CD14-positive monocyte (primary cell): ENCODE results near the gene TRAPPC10. TPM values are rescaled to one million over a fixed set of nuclear protein-coding genes. Genes with fewer than 3 reads are reported as not detected.
A peak's percentile ranks its signal among the peaks of the same experiment; 100 is the strongest.

Experiments used
- DNase-seq, 3 donors: peaks; one replicate each; pipeline ENCODE4 v3.0.0-alpha.2; 2011 to 2022
- H2AFZ ChIP-seq: 2 replicates; pipeline ENCODE4 v1.6.0; 2012; ENCODE audit warnings: mild to moderate bottlenecking, low read depth, low read length, inconsistent platforms; ENCODE audit not compliant: insufficient read depth, poor library complexity, severe bottlenecking
- H3K27ac ChIP-seq, 2 donors: 1 replicate in 1 of 2; 2 replicates in 1 of 2; pipeline ENCODE4 v1.5.1; 2012 to 2013; ENCODE audit warnings: low read length in 2 of 2, control low read depth in 1 of 2, inconsistent platforms in 1 of 2, low read depth in 1 of 2, mild to moderate bottlenecking in 1 of 2
- H3K27me3 ChIP-seq, 2 donors: one replicate each; pipeline versions ENCODE4 v1.6.0 to v1.6.1; 2011 to 2013; ENCODE audit warnings: low read length in 2 of 2; ENCODE audit not compliant: control insufficient read depth in 2 of 2, insufficient read depth in 2 of 2
- H3K36me3 ChIP-seq, 2 donors: replicated peaks in 1 of 2; 1 replicate in 1 of 2; 2 replicates in 1 of 2; pipeline versions ENCODE4 v1.5.1 to v1.6.1; 2012 to 2013; ENCODE audit warnings: low read length in 2 of 2, control low read depth in 1 of 2, inconsistent platforms in 1 of 2, mild to moderate bottlenecking in 1 of 2; ENCODE audit not compliant: insufficient read depth in 2 of 2, control insufficient read depth in 1 of 2
- H3K4me1 ChIP-seq, 2 donors: 1 replicate in 1 of 2; 2 replicates in 1 of 2; pipeline versions ENCODE4 v1.5.1 to v1.6.1; 2012 to 2013; ENCODE audit warnings: low read length in 2 of 2, control low read depth in 1 of 2, inconsistent platforms in 1 of 2, mild to moderate bottlenecking in 1 of 2, moderate library complexity in 1 of 2; ENCODE audit not compliant: insufficient read depth in 2 of 2, control insufficient read depth in 1 of 2
- H3K4me2 ChIP-seq: replicated peaks from 2 replicates; pipeline ENCODE3; 2012; ENCODE audit warnings: low read length, moderate library complexity, mild to moderate bottlenecking; ENCODE audit not compliant: poor library complexity, severe bottlenecking; ENCODE audit errors: extremely low read depth
- H3K4me3 ChIP-seq, 3 experiments: fragments of 200-600 bp in 1 of 3; sonication (generic) in 1 of 3; replicated peaks in 1 of 3; 1 replicate in 2 of 3; 2 replicates in 1 of 3; pipeline ENCODE4 v1.5.1; 2011 to 2013; ENCODE audit warnings: low read length in 3 of 3, mild to moderate bottlenecking in 3 of 3, control low read depth in 2 of 3, low read depth in 2 of 3, inconsistent platforms in 1 of 3, moderate library complexity in 1 of 3
- H3K79me2 ChIP-seq: 2 replicates; pipeline ENCODE4 v1.6.0; 2012; ENCODE audit warnings: mild to moderate bottlenecking, control low read depth, inconsistent platforms, low read length, moderate library complexity; ENCODE audit not compliant: insufficient read depth
- H3K9ac ChIP-seq: 2 replicates; pipeline ENCODE4 v1.6.0; 2017; ENCODE audit warnings: low read length, mild to moderate bottlenecking; ENCODE audit not compliant: insufficient read depth, poor library complexity, severe bottlenecking
- H3K9me3 ChIP-seq, 2 donors: replicated peaks in 1 of 2; 1 replicate in 1 of 2; 2 replicates in 1 of 2; pipeline versions ENCODE4 v1.5.1 to v1.6.1; 2012 to 2013; ENCODE audit warnings: low read length in 2 of 2, control low read depth in 1 of 2; ENCODE audit not compliant: control insufficient read depth in 1 of 2, insufficient read depth in 1 of 2
- H4K20me1 ChIP-seq: 2 replicates; pipeline ENCODE4 v1.6.0; 2012; ENCODE audit warnings: mild to moderate bottlenecking, low read length, control low read depth, moderate library complexity; ENCODE audit not compliant: insufficient read depth
- H3K27ac Mint-ChIP-seq, 7 donors: one replicate each; pipeline ENCODE4 v1.8.0; 2020; ENCODE audit warnings: mild to moderate bottlenecking in 7 of 7, mixed read lengths in 7 of 7, moderate library complexity in 6 of 7, inconsistent platforms in 2 of 7
- H3K27me3 Mint-ChIP-seq, 3 donors: one replicate each; pipeline ENCODE4 v1.8.0; 2021 to 2022; ENCODE audit warnings: low read depth in 3 of 3, mild to moderate bottlenecking in 3 of 3, mixed read lengths in 3 of 3, moderate library complexity in 3 of 3, inconsistent platforms in 1 of 3
- H3K36me3 Mint-ChIP-seq, 2 donors: one replicate each; pipeline ENCODE4 v1.8.0; 2020; ENCODE audit warnings: mixed read lengths in 2 of 2, inconsistent platforms in 1 of 2, mild to moderate bottlenecking in 1 of 2
- H3K4me1 Mint-ChIP-seq: one replicate; pipeline ENCODE4 v1.8.0; 2020; ENCODE audit warnings: mild to moderate bottlenecking, mixed read lengths
- H3K4me3 Mint-ChIP-seq, 2 donors: one replicate each; pipeline ENCODE4 v1.8.0; 2020; ENCODE audit warnings: mild to moderate bottlenecking in 2 of 2, mixed read lengths in 2 of 2, moderate library complexity in 1 of 2
- H3K9me3 Mint-ChIP-seq, 7 donors: one replicate each; pipeline ENCODE4 v1.8.0; 2020 to 2022; ENCODE audit warnings: mixed read lengths in 7 of 7, mild to moderate bottlenecking in 6 of 7, moderate library complexity in 6 of 7, inconsistent platforms in 2 of 7
- WGBS: methylation state at CpG from one replicate; pipeline ENCODE4 v1.1.5; 2013; ENCODE audit warnings: missing lambda C conversion rate; ENCODE audit not compliant: insufficient coverage; 5-methylcytosine and 5-hydroxymethylcytosine counted together
- intact Hi-C, 2 donors: fragments of 100-400 bp; cut with micrococcal nuclease; formaldehyde crosslinking; loops; one replicate each; pipeline versions ENCODE4 v1.15.0 to v1.15.1; 2023
- polyA plus RNA-seq, 3 donors: library from polyadenylated mRNA; depleted of rRNA in 1 of 3; unstranded in 2 of 3; stranded (reverse) in 1 of 3; fragments of 300-500 nt in 2 of 3; fragments of >200 nt in 1 of 3; fragmentation: Illumina TruSeq in 2 of 3; gene quantifications; 1 replicate in 2 of 3; 2 replicates in 1 of 3; pipeline ENCODE4 v1.2.3, GENCODE V29; 2012 to 2021
- TF ChIP-seq, protein P1 (sequence below): fragments of 200-600 bp; IDR thresholded peaks from one replicate; pipeline ENCODE4 v1.8.0; 2022; ENCODE audit warnings: antibody characterized with exemption, mild to moderate bottlenecking

Gene TRAPPC10
- polyA plus RNA-seq, 3 donors = 5.9 to 40.6 (median 8.6) TPM

- Mint-ChIP-seq H3K4me1 (peaks cover 72% of the 10 kb centered on the region), H3K9me3 (no peaks in the 10 kb centered on the region), H3K27me3 (no peaks in the 10 kb centered on the region), H3K27ac (peak overlapping the region in 1 of 7 donors; percentile 53), H3K36me3 (peaks cover 0 to 10% of the 10 kb centered on the region in 2 donors), H3K4me3 (no peak overlapping the region)
- no peak overlapping the region for H3K4me3 ChIP-seq
- H3K27me3 ChIP-seq = no peaks in the 10 kb centered on the region
- no CpG with 5 or more reads among the region's 9 CpGs for WGBS
- H3K4me1 ChIP-seq = peaks cover 34 to 66% of the 10 kb centered on the region in 2 donors
- H3K4me2 ChIP-seq = no peak overlapping the region
- H3K79me2 ChIP-seq = peaks cover 100% of the 10 kb centered on the region
- no peak for DNase-seq
- TF ChIP-seq, protein P1, sequence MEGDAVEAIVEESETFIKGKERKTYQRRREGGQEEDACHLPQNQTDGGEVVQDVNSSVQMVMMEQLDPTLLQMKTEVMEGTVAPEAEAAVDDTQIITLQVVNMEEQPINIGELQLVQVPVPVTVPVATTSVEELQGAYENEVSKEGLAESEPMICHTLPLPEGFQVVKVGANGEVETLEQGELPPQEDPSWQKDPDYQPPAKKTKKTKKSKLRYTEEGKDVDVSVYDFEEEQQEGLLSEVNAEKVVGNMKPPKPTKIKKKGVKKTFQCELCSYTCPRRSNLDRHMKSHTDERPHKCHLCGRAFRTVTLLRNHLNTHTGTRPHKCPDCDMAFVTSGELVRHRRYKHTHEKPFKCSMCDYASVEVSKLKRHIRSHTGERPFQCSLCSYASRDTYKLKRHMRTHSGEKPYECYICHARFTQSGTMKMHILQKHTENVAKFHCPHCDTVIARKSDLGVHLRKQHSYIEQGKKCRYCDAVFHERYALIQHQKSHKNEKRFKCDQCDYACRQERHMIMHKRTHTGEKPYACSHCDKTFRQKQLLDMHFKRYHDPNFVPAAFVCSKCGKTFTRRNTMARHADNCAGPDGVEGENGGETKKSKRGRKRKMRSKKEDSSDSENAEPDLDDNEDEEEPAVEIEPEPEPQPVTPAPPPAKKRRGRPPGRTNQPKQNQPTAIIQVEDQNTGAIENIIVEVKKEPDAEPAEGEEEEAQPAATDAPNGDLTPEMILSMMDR = no peak
- H4K20me1 ChIP-seq = peaks cover 99% of the 10 kb centered on the region
- no peak overlapping the region for H3K9ac ChIP-seq
- H2AFZ ChIP-seq = no peak overlapping the region
- H3K36me3 ChIP-seq = peaks cover 0 to 2% of the 10 kb centered on the region in 2 donors
- no peaks in the 10 kb centered on the region for H3K9me3 ChIP-seq
- intact Hi-C loops = no loop called here
- H3K27ac ChIP-seq = no peak overlapping the region
Measured at GRCh38 chr21:44017601-44018000, 5.5 kb downstream of the TRAPPC10 start.

DNA sequence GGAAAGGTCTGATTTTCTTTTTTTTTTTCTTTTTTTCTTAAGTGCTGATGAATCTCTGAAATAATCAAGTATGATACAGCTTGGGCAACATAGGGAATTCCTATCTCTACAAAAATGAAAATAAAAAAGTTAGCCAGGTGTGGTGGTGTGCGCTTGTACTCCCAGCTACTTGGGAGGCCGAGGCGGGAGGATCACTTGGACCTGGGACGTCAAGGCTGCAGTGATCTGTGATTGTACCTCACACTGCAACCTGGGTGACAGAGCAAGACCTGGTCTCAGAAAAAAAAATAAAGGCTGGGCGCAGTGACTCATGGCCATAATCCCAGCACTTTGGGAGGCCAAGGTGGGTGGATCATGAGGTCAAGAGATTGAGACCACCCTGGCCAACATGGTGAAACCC lies 6.0 kb downstream of the TRAPPC10 start:
- Histone ChIP-seq H3K79me2 (peaks cover 100% of the 10 kb centered on the region), H3K4me1 (peaks cover 34 to 62% of the 10 kb centered on the region in 2 donors), H3K4me3 (no peak overlapping the region), H3K9ac (no peak overlapping the region), H3K36me3 (peaks cover 0 to 2% of the 10 kb centered on the region in 2 donors), H3K27ac (no peak overlapping the region), H3K27me3 (no peaks in the 10 kb centered on the region), H4K20me1 (peaks cover 99% of the 10 kb centered on the region), H2AFZ (no peak overlapping the region), H3K9me3 (no peaks in the 10 kb centered on the region), H3K4me2 (no peak overlapping the region)
- Mint-ChIP-seq H3K27me3 (no peaks in the 10 kb centered on the region), H3K27ac (peak overlapping the region in 2 of 7 donors; percentile 53 to 65), H3K4me3 (no peak overlapping the region), H3K9me3 (no peaks in the 10 kb centered on the region), H3K36me3 (peaks cover under 1 to 12% of the 10 kb centered on the region in 2 donors), H3K4me1 (peaks cover 71% of the 10 kb centered on the region)
- no peak for DNase-seq
- intact Hi-C loops = no loop called here
- 96% methylated on average over 4 of the region's 5 CpGs for WGBS
- TF ChIP-seq, protein P1 = no peak
